ENCODE measurements around the gene ATOX1.

GRCh38 chr5:151697452-151697851, 61.0 kb downstream of the ATOX1 start:
- no peak for TF ChIP-seq CTCF (IDR thresholded peaks at IDR 0.05)
- no peak for TF ChIP-seq POLR2A (IDR thresholded peaks at IDR 0.05)
